GM12801 (cell line): ENCODE results near the gene CCDC8.

Source experiments
- TF ChIP-seq, protein P1 (sequence below): IDR thresholded peaks from one replicate; pipeline ENCODE4 v1.5.1; 2011; ENCODE audit warnings: control low read depth; ENCODE audit not compliant: insufficient read length; ENCODE audit errors: extremely low read depth

CCDC8 gene

DNA sequence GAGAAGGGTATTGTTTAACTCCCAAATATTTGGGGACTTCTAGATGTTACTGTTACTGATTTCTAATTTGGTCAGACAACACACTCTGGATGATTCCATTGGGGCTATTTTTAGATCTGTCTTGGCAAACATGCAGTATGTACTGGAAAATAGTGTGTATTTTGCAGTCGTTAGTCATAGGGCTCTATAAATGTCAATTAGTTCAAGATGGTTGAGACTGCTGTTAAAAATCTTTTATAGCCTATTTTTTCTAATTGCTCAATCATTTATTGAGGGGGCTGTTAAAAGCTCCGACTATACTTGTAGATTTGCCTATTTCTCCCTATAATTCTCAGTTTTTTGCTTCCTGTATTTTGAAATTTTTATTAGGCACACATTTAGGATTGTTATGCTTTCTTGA lies 35.1 kb downstream of the CCDC8 start:
- TF ChIP-seq, protein P1, sequence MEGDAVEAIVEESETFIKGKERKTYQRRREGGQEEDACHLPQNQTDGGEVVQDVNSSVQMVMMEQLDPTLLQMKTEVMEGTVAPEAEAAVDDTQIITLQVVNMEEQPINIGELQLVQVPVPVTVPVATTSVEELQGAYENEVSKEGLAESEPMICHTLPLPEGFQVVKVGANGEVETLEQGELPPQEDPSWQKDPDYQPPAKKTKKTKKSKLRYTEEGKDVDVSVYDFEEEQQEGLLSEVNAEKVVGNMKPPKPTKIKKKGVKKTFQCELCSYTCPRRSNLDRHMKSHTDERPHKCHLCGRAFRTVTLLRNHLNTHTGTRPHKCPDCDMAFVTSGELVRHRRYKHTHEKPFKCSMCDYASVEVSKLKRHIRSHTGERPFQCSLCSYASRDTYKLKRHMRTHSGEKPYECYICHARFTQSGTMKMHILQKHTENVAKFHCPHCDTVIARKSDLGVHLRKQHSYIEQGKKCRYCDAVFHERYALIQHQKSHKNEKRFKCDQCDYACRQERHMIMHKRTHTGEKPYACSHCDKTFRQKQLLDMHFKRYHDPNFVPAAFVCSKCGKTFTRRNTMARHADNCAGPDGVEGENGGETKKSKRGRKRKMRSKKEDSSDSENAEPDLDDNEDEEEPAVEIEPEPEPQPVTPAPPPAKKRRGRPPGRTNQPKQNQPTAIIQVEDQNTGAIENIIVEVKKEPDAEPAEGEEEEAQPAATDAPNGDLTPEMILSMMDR, result no peak

DNA sequence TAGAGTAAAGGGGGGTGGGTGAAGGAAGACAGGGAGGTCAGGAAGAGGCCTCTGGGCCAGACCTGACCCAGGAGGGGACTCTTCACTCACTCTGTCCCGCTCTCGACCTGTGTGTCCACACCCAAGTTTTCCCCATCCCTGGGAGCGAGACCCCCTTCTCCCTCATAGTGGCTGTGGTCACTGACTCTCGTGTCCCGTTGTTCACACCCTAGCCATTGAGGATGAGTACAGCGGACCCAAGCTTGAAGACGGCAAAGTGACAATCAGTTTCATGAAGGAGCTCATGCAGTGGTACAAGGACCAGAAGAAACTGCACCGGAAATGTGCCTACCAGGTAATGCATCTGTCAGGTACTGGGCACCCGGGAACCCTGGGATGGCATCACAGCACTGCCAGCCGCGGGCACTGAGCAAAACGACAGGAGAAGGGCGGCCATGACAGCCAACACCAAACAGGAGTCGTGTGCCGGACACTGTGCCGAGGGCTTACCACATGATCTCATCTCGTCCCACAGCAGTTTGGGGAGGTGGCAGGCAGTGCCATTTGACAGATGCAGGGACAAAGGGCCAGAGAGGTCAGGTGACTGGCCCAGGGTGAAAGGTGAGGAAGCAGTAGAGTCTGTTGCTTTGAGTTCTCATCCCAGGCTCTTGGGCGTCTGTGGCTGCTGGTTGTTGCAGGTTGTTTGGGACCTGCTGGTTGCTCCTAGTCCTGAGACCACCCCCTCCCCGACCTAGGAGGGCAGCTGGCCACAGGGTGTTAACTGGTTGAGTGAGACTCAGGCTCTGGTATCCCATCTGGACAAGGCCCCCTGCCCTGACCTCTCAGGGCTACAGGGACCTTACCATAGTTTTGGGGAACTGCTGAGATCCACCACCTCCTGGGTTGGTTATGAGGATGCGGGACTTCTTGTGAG lies 36.9 kb downstream of the CCDC8 start:
- TF ChIP-seq, protein P1, result no peak

DNA sequence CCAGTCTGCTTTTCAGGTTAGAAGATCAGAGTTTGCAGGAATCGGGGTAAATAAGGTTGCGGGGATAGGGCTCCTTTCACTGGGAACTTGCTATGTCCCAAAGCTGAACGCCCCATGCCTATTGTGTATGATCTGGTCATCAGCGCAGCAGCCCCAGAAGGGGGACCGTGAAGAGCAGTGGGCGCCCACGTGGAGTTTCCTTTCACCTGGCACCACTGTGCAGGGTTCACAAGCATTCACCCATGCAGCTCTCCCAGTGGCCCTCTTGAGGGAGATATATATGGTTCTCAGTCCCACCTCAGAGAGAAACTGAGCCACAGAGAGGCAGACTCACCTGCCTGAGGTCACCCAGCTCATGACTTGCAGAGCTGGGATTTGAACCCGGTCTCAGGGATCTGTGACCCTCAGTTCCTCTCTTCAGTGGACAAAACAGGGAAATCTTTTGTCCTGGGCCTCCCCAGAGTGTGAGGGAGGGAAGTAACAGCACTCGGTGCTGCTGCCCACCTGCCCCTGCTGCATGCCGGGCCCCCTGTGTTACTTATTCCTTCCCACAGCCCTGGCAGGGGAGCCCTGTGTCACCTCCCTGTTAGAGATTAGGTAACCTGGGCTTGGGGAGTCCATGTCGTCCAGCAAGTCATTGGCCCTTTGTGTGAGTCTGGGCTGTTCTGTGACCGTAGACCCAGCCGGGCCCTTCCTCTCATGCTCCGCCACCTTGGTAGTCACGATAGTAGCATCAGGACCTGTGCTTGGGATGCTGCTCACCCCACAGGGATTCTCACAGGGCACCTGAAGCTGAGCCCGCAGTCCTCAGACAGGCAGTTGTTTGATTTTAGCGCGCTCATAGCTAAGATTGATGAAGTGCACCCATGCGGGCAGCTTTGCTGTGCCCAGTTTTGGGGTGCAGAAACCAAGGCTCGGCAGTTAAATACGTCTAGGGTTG lies 38.6 kb downstream of the CCDC8 start:
- TF ChIP-seq, protein P1, result no peak

DNA sequence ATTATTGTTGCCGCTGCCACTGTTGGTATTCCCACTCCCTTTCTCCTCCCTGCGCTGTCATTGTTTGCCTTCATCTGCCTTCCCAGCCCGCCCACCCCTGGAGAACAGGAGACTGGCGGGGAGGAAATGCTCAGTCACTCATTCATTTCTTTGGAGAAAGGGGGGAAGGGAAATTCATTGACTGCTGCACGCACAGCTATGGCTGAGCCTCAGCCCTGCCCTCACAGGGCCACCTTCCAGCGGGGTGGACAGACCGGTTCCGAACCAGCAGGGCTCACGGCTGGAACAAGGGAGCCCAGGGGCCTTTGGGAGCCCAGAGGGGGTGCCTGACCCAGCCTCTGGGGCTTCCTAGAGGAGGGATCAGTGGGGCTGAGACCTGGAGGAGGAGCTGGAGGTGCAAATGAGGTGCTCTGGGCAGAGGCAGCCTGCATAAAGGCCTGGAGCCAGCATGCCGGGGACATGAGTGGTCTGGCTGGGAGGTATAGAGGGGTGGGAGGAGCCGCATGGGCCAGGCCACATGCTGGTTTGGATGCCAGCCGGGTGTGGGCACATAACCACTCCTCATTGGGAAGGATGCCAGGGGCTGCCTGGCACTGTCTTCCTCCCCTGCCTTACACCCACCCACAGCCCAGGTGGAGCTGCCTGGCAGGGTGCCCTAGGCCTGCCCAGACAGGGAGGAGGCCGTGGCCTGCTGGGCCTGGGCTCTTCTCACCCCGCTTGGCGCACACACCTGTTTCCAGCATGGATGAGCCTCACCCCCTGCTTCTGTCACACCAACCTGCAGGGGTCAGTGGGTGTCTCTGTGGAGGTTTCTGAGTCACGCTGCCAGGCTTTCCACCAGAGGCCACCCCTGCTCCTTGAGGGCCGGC lies 39.6 kb downstream of the CCDC8 start:
- TF ChIP-seq, protein P1, result no peak

DNA sequence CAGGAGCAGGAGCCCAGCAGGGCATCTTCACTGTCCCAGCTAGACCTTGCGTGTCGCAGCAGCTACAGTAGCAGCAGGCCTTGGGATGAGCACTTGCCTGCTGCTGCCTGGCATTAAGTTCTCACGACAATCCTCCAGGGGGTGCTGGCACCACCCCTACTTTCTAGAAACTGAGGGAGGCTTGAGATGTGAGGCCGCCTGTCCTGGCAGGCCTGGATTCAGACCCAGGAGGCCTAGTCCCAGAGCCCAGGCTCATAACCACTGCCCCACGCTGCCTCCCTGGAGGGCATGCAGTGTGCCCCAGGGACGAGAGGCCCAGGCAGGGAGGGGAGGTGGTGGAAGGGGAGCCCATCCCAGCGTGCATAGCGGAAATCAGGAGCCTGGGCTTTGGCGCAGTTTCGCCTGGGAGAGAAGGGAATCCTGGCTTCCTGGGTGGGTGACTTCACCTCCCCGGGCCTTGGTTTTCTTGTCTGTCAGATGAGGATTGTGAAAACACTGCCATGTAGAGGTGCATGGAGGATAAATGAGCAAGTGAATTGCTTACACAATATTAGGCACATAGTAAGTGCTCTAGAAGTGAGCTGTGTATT lies 40.4 kb downstream of the CCDC8 start:
- TF ChIP-seq, protein P1, result no peak

DNA sequence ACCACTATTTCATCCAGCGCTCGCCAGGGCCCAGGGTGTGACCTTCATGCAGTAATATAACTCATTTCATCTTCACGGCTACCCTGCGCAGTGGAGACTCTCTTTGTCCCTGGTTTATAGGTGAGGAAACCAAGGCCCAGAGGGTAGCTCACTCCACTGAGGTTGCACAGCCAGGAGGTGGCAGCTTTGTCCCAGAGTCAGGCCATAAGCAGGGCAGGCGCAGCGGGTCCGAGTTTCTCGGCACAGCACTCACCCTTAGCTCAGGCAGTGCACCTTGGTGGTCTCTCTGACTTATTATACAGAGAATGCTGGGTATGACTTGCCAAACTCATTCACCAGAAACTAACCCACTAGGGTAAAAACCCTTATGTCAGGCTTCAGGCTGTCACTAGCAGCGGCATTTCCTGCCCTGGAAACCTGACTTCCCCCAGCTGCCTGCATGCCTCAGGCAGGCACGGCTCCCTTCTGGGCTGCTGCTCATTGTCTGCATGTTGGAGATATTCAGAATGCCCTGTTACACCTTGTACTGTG lies 41.9 kb downstream of the CCDC8 start:
- TF ChIP-seq, protein P1, result no peak
